Skeletal muscle tissue (tissue), 4 donors: ENCODE results near the gene TTC28. TPM values are rescaled to one million over a fixed set of nuclear protein-coding genes. Genes with fewer than 3 reads are reported as not detected.

Experiments
- H3K27ac ChIP-seq: one replicate; pipeline ENCODE4 v1.7.0; 2013; ENCODE audit warnings: mild to moderate bottlenecking, low read depth, low read length, inconsistent platforms
- H3K27me3 ChIP-seq, 3 donors: one replicate each; pipeline ENCODE4 v1.7.0; 2013; ENCODE audit warnings: low read length in 3 of 3; ENCODE audit not compliant: control insufficient read depth in 3 of 3, insufficient read depth in 3 of 3
- H3K36me3 ChIP-seq, 3 donors: one replicate each; pipeline ENCODE4 v1.7.0; 2013; ENCODE audit warnings: low read length in 3 of 3; ENCODE audit not compliant: control insufficient read depth in 3 of 3, insufficient read depth in 3 of 3
- H3K4me1 ChIP-seq, 3 donors: one replicate each; pipeline ENCODE4 v1.7.0; 2013; ENCODE audit warnings: low read length in 3 of 3, mild to moderate bottlenecking in 3 of 3; ENCODE audit not compliant: control insufficient read depth in 3 of 3, insufficient read depth in 3 of 3
- H3K4me3 ChIP-seq, 3 donors: one replicate each; pipeline ENCODE4 v1.7.0; 2013; ENCODE audit warnings: low read length in 3 of 3
- H3K9ac ChIP-seq, 3 donors: one replicate each; pipeline ENCODE4 v1.7.0; 2013; ENCODE audit warnings: low read length in 3 of 3, mild to moderate bottlenecking in 3 of 3, moderate library complexity in 2 of 3, low read depth in 1 of 3
- H3K9me3 ChIP-seq, 3 donors: one replicate each; pipeline ENCODE4 v1.7.0; 2013; ENCODE audit warnings: low read length in 3 of 3; ENCODE audit not compliant: control insufficient read depth in 3 of 3
- total RNA-seq: library from RNA; depleted of rRNA; stranded (reverse); fragments of >200 nt; gene quantifications from one replicate; pipeline ENCODE4 v1.2.3, GENCODE V29; 2014
- donor health status: Osteomylitis.

Gene TTC28
- total RNA-seq, 1 donor from 2014 or later: 27.1 TPM

- no peak overlapping the region for H3K27ac ChIP-seq
- H3K36me3 ChIP-seq: no peaks in the 10 kb centered on the region
Observed at GRCh38 chr22:28282405-28283067, 397.1 kb downstream of the TTC28 start.

GRCh38 chr22:28279888-28280287 is 399.8 kb downstream of the TTC28 start:
- Histone ChIP-seq H3K36me3 (no peaks in the 10 kb centered on the region), H3K9me3 (no peaks in the 10 kb centered on the region), H3K4me1 (no peaks in the 10 kb centered on the region), H3K9ac (no peak overlapping the region), H3K27ac (no peak overlapping the region), H3K27me3 (no peaks in the 10 kb centered on the region), H3K4me3 (no peak overlapping the region)

More at GRCh38 chr22:28282405-28283067, 397.1 kb downstream of the TTC28 start:
- H3K27me3 ChIP-seq: no peaks in the 10 kb centered on the region
- H3K4me1 ChIP-seq: no peaks in the 10 kb centered on the region
- H3K9ac ChIP-seq: no peak overlapping the region
- no peak overlapping the region for H3K4me3 ChIP-seq
- no peaks in the 10 kb centered on the region for H3K9me3 ChIP-seq

GRCh38 chr22:28269277-28269676 is 410.4 kb downstream of the TTC28 start:
- no peak overlapping the region for H3K9ac ChIP-seq
- H3K27ac ChIP-seq: no peak overlapping the region
- H3K36me3 ChIP-seq: no peaks in the 10 kb centered on the region
- no peaks in the 10 kb centered on the region for H3K9me3 ChIP-seq
- H3K4me3 ChIP-seq: no peak overlapping the region
- no peaks in the 10 kb centered on the region for H3K27me3 ChIP-seq
- H3K4me1 ChIP-seq: peaks cover 8 to 22% (median 13%) of the 10 kb centered on the region in 3 donors

DNA sequence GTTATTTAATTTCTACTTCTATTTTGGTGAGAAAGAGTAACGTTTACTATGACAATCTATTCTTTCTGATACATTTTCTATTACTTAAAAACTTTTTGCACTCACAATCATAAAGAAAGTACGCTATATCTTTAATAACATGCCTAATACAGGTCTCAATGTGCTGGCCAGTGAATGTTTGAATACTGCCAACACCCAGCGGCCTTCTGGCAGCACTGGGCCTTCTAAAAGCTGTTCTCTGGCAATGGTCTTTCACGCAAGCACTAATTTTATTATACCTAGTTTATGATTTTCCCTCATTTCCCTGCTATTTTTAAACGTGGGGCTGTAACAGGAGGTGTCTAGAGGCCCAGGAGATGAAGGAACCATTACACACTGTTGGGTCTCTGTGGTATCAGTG is 410.8 kb downstream of the TTC28 start:
- H3K27me3 ChIP-seq: no peaks in the 10 kb centered on the region
- no peak overlapping the region for H3K27ac ChIP-seq
- H3K9ac ChIP-seq: no peak overlapping the region
- no peak overlapping the region for H3K4me3 ChIP-seq
- H3K4me1 ChIP-seq: peaks cover 8 to 22% (median 13%) of the 10 kb centered on the region in 3 donors
- no peaks in the 10 kb centered on the region for H3K9me3 ChIP-seq
- H3K36me3 ChIP-seq: no peaks in the 10 kb centered on the region

DNA sequence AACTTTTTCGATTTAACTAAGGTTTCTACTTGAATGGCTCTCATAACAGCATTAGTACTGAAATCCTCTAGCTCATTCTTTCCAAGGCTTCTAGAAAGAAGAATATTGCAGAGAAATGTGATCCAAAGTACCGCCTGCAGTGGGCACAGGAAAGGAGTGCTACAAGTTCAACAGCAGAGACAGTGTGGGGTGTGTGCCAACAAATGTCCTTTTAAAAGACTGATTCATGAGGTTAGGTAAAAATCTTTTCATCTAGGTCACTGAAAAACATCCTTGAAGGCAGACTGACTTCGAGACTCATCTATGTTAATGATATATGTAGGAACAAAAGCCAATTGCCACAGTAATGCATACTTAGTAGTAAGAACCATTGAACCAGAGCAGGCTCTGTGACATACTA is 411.5 kb downstream of the TTC28 start:
- Histone ChIP-seq H3K27ac (no peak overlapping the region), H3K9ac (no peak overlapping the region), H3K9me3 (no peaks in the 10 kb centered on the region), H3K27me3 (no peaks in the 10 kb centered on the region), H3K4me3 (peak overlapping the region in 1 of 3 donors; percentile 11), H3K36me3 (no peaks in the 10 kb centered on the region), H3K4me1 (peaks cover 8 to 22% (median 13%) of the 10 kb centered on the region in 3 donors)

- Histone ChIP-seq H3K4me3 (no peak overlapping the region), H3K27me3 (no peaks in the 10 kb centered on the region), H3K9me3 (no peaks in the 10 kb centered on the region), H3K27ac (no peak overlapping the region), H3K4me1 (no peaks in the 10 kb centered on the region), H3K9ac (no peak overlapping the region), H3K36me3 (no peaks in the 10 kb centered on the region)
Observed at GRCh38 chr22:28260619-28261018, 419.0 kb downstream of the TTC28 start.

DNA sequence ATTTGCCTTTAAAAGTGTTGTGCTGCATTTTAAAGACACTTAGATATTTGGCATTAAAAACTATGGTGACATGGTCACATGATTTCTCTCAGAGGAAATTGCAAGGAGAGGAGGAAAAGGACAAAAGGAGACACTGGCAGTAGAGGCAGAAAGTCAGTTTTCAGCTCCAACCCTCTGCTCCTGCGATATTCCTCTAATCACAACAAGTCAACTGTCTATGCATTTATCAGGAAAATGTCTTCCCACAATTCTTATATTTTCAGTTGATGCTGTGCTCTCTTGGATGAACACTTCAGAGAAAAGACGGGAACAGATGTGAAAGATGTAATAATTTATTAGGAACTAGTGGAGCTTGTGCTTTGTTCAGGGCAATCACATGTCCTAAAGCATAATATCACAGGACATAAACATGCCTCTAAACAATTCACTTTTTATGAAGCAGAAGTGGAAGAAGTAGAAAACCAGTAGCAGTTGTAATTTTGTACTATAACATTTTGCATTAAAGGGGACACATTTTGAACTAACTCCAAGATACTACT is 419.8 kb downstream of the TTC28 start:
- Histone ChIP-seq H3K27ac (no peak overlapping the region), H3K27me3 (no peaks in the 10 kb centered on the region), H3K4me3 (no peak overlapping the region), H3K36me3 (no peaks in the 10 kb centered on the region), H3K9me3 (no peaks in the 10 kb centered on the region), H3K4me1 (no peaks in the 10 kb centered on the region), H3K9ac (no peak overlapping the region)

DNA sequence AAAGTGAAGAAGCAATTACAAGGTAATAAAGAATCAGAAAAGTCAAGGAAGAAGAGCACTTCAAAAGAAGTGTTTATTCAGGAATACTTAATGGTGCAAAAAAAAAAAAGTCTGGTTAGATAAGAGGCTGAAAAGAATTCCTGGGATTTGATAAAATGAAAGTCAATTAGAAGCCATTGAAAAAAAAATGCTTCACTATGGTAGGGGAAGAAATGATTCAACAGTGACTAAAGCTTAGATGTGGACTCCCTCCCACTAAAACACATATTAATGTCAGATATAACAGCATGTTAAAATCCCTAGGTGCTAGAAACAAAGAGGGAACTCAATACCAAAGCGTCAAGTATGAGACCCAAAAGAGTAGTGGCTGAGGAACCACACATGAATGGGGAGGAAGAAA is 425.2 kb downstream of the TTC28 start:
- no peaks in the 10 kb centered on the region for H3K36me3 ChIP-seq
- H3K4me3 ChIP-seq: no peak overlapping the region
- no peaks in the 10 kb centered on the region for H3K9me3 ChIP-seq
- H3K9ac ChIP-seq: no peak overlapping the region
- peaks cover 0 to 7% (median 3%) of the 10 kb centered on the region in 3 donors for H3K4me1 ChIP-seq
- H3K27ac ChIP-seq: no peak overlapping the region
- no peaks in the 10 kb centered on the region for H3K27me3 ChIP-seq

- Histone ChIP-seq H3K9ac (no peak overlapping the region), H3K9me3 (no peaks in the 10 kb centered on the region), H3K27ac (no peak overlapping the region), H3K4me1 (peaks cover 2 to 7% (median 5%) of the 10 kb centered on the region in 3 donors), H3K27me3 (no peaks in the 10 kb centered on the region), H3K36me3 (no peaks in the 10 kb centered on the region), H3K4me3 (no peak overlapping the region)
Observed at GRCh38 chr22:28252539-28252938, 427.1 kb downstream of the TTC28 start.

- peaks cover 2 to 27% (median 19%) of the 10 kb centered on the region in 3 donors for H3K4me1 ChIP-seq
- no peak overlapping the region for H3K4me3 ChIP-seq
- H3K9me3 ChIP-seq: no peaks in the 10 kb centered on the region
- no peaks in the 10 kb centered on the region for H3K27me3 ChIP-seq
- no peak overlapping the region for H3K27ac ChIP-seq
- no peak overlapping the region for H3K9ac ChIP-seq
- no peaks in the 10 kb centered on the region for H3K36me3 ChIP-seq
Observed at GRCh38 chr22:28250036-28250695, 429.5 kb downstream of the TTC28 start.
